Stimulated activated CD8-positive, alpha-beta memory T cell treated with anti-CD3 and anti-CD28 coated beads, Interleukin-15, amount 100 ng/mL, for 48 hours (primary cell): ENCODE results near the gene VEGFA.
A peak's percentile ranks its signal among the peaks of the same experiment; 100 is the strongest.

Source experiments
- DNase-seq, 2 donors: peaks; one replicate each; pipeline ENCODE4 v3.0.0-alpha.2; 2020; ENCODE audit warnings: low read depth in 2 of 2

VEGFA gene

GRCh38 chr6:43759136-43759906, 10.7 kb upstream of the VEGFA start:
- DNase-seq = no peak

GRCh38 chr6:43759907-43760206, 10.2 kb upstream of the VEGFA start:
- no peak for DNase-seq

- no peak for DNase-seq
Observed at GRCh38 chr6:43760210-43761168, 9.5 kb upstream of the VEGFA start.

GRCh38 chr6:43761666-43762409, 8.2 kb upstream of the VEGFA start:
- no peak for DNase-seq

- DNase-seq = no peak
Observed at GRCh38 chr6:43762410-43762768, 7.6 kb upstream of the VEGFA start.

GRCh38 chr6:43762966-43763695, 6.9 kb upstream of the VEGFA start:
- DNase-seq = no peak

GRCh38 chr6:43763812-43764522, 6.0 kb upstream of the VEGFA start:
- no peak for DNase-seq

- DNase-seq = no peak
Observed at GRCh38 chr6:43764772-43765171, 5.2 kb upstream of the VEGFA start.

- no peak for DNase-seq
Observed at GRCh38 chr6:43765776-43766499, 4.1 kb upstream of the VEGFA start.

- no peak for DNase-seq
Observed at GRCh38 chr6:43766500-43766853, 3.5 kb upstream of the VEGFA start.

GRCh38 chr6:43766964-43767461, 3.0 kb upstream of the VEGFA start:
- DNase-seq = no peak

GRCh38 chr6:43767553-43768505, 2.2 kb upstream of the VEGFA start:
- no peak for DNase-seq

GRCh38 chr6:43768506-43768860, 1.5 kb upstream of the VEGFA start:
- no peak for DNase-seq

- no peak for DNase-seq
Observed at GRCh38 chr6:43768983-43769525, 957 bp upstream of the VEGFA start.

- peak in 1 of 2 donors; percentile 32 for DNase-seq
Observed at GRCh38 chr6:43770372-43771209, 580 bp downstream of the VEGFA start.

- DNase-seq = peak; percentile 61 to 62
Observed at GRCh38 chr6:43771210-43771857, 1.3 kb downstream of the VEGFA start.
